AG04449 (cell line): ENCODE measurements around the gene THRB.

Experiments
- CTCF ChIA-PET: fragments of 350-600 bp; formaldehyde crosslinking; extraction: SDS; loops from one replicate; lab custom pipeline; 2021; ENCODE audit warnings: antibody characterized with exemption; lab: Yijun Ruan, JAX
- POLR2A ChIA-PET: fragments of 400-600, 350-600 bp; formaldehyde crosslinking; extraction: SDS; loops from one replicate; lab custom pipeline; 2020; ENCODE audit warnings: antibody characterized with exemption, inconsistent platforms; lab: Yijun Ruan, JAX
- DNase-seq: peaks from one replicate; pipeline ENCODE4 v3.0.0-alpha.2; 2010; ENCODE audit warnings: low read depth, low spot score
- H3K4me3 ChIP-seq: 2 replicates; pipeline ENCODE4 v1.5.1; 2011; ENCODE audit warnings: low read depth, mild to moderate bottlenecking, control low read depth, low read length
- TF ChIP-seq, protein P1 (sequence below): IDR thresholded peaks from one replicate; pipeline ENCODE4 v1.5.1; 2011; ENCODE audit warnings: mild to moderate bottlenecking, moderate library complexity, low read length, control low read depth, inconsistent platforms; ENCODE audit not compliant: insufficient read depth; ENCODE audit errors: missing control alignments

Gene THRB

DNA sequence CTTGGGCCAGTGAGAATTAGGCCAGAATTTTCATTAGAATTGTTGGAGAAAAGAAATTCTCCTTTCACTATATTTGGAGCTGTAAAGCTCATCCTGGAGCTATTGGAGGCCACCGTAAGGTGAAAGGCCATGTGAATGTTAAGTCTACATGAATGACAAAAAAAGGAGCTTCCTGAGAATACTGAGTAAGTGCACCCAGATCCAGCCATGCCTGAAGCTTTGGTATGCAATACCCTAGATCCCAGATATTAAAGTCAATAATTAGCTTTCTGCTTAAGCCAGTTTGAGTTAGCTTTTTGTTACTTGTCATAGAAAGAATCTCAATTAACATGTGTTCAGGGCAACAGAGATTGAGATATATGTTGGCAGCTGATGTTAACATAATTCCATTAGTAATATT is 377.1 kb downstream of the THRB start:
- CTCF ChIA-PET: interaction anchor here (0.5 to 1.5 kb wide), 2 partner anchors 29 to 69 kb away, joined by 3 to 5 read pairs; no protein-coding TSS in a partner anchor
- DNase-seq: no peak
- POLR2A ChIA-PET: no interaction called here
- TF ChIP-seq, protein P1, sequence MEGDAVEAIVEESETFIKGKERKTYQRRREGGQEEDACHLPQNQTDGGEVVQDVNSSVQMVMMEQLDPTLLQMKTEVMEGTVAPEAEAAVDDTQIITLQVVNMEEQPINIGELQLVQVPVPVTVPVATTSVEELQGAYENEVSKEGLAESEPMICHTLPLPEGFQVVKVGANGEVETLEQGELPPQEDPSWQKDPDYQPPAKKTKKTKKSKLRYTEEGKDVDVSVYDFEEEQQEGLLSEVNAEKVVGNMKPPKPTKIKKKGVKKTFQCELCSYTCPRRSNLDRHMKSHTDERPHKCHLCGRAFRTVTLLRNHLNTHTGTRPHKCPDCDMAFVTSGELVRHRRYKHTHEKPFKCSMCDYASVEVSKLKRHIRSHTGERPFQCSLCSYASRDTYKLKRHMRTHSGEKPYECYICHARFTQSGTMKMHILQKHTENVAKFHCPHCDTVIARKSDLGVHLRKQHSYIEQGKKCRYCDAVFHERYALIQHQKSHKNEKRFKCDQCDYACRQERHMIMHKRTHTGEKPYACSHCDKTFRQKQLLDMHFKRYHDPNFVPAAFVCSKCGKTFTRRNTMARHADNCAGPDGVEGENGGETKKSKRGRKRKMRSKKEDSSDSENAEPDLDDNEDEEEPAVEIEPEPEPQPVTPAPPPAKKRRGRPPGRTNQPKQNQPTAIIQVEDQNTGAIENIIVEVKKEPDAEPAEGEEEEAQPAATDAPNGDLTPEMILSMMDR: no peak
- no peak overlapping the region for H3K4me3 ChIP-seq

- TF ChIP-seq, protein P1: no peak
- H3K4me3 ChIP-seq: no peak overlapping the region
- POLR2A ChIA-PET: no interaction called here
- no peak for DNase-seq
- CTCF ChIA-PET: no interaction called here
Measured at GRCh38 chr3:24111711-24112110, 382.9 kb downstream of the THRB start.

- TF ChIP-seq, protein P1: no peak
- no peak overlapping the region for H3K4me3 ChIP-seq
- ChIA-PET CTCF (no interaction called here), POLR2A (no interaction called here)
- no peak for DNase-seq
Measured at GRCh38 chr3:24110051-24110450, 384.6 kb downstream of the THRB start.

GRCh38 chr3:24101676-24102168 is 392.9 kb downstream of the THRB start:
- ChIA-PET CTCF (interaction anchor here (2.6 kb wide), 1 partner anchor 14 kb away, joined by 15 read pairs; no protein-coding TSS in a partner anchor), POLR2A (no interaction called here)
- no peak overlapping the region for H3K4me3 ChIP-seq
- TF ChIP-seq, protein P1: no peak
- no peak for DNase-seq

DNA sequence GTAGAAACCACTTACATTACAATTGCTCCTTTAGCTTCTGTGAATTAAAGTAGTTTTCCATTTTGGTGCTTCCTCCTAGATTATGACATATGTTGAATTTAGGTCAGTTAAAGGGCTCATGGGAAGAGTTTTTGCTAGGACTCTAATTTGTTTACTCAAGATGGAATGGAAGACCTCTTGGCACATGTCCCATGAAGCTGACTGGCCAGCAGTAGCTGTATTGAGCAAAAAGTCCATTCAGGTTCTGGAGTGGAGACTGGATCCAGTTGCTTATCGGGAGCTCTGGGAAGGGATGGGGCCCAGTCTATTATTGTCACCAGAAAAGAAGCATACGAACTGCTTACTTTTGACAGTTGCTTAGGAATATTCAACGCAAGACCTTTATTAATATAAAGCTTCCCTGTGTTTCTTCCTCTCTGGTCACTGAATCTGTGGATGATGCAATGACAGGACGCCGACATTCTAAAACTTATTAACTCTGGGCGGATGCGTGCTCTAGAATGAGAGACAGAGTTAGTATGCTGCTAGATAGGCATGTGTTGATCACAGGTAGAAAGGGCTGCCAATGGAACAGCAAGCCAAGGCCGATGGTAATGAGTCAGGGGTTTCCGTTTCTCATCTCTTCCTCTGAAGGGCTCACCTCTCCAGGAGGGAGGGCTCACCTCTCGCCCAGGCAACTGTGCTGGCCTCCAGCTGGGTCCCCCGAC is 393.8 kb downstream of the THRB start:
- TF ChIP-seq, protein P1: no peak
- no peak overlapping the region for H3K4me3 ChIP-seq
- CTCF ChIA-PET: interaction anchor here (2.6 kb wide), 1 partner anchor 13 kb away, joined by 15 read pairs; no protein-coding TSS in a partner anchor
- no peak for DNase-seq
- POLR2A ChIA-PET: no interaction called here

GRCh38 chr3:24096695-24097290 is 397.9 kb downstream of the THRB start:
- POLR2A ChIA-PET: no interaction called here
- CTCF ChIA-PET: no interaction called here
- no peak overlapping the region for H3K4me3 ChIP-seq
- TF ChIP-seq, protein P1: no peak
- no peak for DNase-seq
